ENCODE measurements around the gene TTC6. TPM values are rescaled to one million over a fixed set of nuclear protein-coding genes. Genes with fewer than 3 reads are reported as not detected.
A peak's percentile ranks its signal among the peaks of the same experiment; 100 is the strongest.
"Not testable (repeated sequence)": the region's sequence is repeated elsewhere in the genome, so short reads cannot be mapped to it uniquely, and the experiment has no call there.

Gene TTC6, protein sequence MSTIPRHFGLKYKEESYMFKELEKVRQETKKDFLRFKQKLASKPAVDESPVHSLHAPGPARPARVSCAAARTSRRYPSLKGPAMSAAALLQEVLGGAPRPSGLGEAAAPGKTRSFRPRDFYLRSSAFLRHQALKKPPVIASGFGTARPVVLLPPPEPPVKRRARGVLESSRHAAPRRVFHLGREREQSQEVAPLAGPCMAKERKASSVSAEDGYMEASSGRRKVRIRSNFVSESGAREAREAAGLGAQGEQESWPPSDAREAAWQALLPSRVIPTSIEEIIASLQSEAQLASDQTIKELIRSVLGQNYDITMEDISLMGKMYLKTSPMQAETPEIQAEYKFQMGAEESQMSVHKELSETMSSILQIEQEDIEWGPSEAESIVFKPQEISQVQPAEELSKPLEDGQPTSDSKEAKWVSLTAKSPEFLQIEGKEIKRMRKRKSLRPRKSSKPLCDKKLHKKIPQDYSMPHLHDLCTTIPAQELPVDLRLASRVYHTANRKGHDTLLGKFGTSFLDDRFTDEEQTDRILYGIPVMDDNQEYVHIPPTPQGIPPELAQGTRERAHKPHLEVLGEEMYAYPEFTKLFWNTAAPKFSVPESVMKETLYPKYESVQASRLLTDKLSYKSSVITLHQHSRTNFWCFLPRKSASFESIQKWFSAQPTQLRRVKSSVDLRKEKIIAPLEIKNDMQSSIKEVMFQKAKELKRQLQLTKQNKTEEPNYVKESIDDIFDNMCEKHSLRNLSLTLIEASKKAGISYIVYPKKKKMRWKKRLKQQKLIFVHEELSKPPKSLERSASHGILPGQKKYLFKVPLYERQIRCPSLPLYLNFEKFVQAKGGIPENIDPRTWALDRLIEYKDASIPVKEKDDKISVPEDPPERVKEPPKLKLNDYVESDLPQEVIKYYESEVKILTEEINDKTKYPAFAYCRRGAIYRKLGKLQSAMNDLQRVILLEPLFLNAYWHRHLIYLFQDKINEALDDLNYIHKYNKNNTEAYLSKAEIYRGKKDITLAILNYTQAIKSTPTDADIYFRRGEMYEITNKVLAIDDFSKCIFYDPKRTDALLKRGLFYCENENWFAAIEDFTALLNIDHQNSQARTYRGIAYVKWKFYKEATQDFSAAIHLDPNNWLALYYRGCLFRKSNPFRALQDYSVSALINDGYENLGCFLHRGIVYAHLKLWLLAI (N-terminal part only)
- total RNA-seq (2014; rRNA removed; shearing (Covaris generic); ENCODE audit: low replicate concordance): not detected in 2 replicates

DNA sequence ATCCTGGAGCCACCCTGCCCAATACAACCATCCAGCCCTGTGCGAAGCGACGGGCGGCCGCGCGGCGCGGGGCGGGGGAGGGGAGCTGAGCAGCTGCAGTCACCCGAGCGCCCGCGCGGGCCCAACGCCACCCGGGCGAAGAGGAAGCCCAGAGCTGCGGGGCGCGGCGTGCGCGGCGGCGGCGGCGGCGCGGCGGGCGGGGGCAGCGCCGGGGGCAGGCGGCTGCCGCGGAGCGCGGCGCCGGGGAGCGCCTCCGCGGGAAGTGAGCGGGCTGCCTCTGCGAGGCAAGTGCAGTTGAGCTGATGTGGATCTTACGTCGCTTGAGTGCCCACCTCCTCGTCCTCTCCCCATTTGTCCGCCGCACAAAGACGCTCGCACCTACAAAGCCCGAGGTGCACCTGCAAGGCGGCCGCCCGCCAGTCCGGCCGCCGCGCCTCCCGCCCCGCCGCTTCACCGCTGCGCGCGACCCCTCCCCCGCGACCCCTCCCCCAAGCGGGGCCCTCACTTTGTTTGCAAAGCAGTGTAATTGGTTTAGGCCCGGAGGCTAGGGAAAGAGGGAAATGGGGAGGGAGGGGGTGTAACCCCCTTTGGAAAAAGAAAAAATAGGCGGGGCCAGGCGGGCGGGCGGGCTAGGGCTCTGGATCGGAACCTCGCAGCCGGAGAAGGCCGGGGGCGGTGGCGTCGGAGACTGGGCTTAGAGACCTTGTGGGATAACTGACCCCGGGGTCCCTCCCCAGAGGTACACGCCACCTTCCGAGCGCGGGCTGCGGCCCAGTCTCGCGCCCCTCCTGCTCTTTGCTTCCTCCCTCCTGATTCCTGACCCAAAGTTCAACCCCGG, at the start of gene TTC6, which contains the start of gene FOXA1:
Gene TTC6, plus strand, starts transcription at position 659 of the 838 bp plus-strand sequence. CDS start 26,436 bp downstream, outside the sequence.
Gene FOXA1, minus strand, starts transcription at position 279 of the 838 bp plus-strand sequence. Its CDS starts 277 bp downstream, at position 2.
- no peaks in the 10 kb centered on the region for H3K27me3 ChIP-seq (ENCODE audit: low read length)
- no peak within 1 kb of the TSS for H2AFZ ChIP-seq (ENCODE audit: low read length)
- no peaks in the 10 kb centered on the region for H3K9me2 ChIP-seq (replicated peaks; ENCODE audit: insufficient read depth, low read length)
- no peak for DNase-seq
- no peaks in the 10 kb centered on the region for H3K79me2 ChIP-seq (ENCODE audit: low read length)
- no peak within 1 kb of the TSS for H3K9ac ChIP-seq (ENCODE audit: low read length)
- H3K4me2 ChIP-seq (ENCODE audit: low read depth, low read length, poor library complexity, severe bottlenecking): no peak within 1 kb of the TSS
- no peak within 1 kb of the TSS for H3K27ac ChIP-seq (ENCODE audit: low read length)
- no peaks in the 10 kb centered on the region for H3K36me3 ChIP-seq (ENCODE audit: insufficient read depth, low read length)
- no peaks in the 10 kb centered on the region for H3K4me1 ChIP-seq (ENCODE audit: low read length)
- H3K9me3 ChIP-seq (ENCODE audit: low read length): no peaks in the 10 kb centered on the region
- H3K4me3 ChIP-seq (ENCODE audit: low read length): no peak within 1 kb of the TSS
- H4K20me1 ChIP-seq (ENCODE audit: insufficient read depth, low read depth, low read length): no peaks in the 10 kb centered on the region

DNA sequence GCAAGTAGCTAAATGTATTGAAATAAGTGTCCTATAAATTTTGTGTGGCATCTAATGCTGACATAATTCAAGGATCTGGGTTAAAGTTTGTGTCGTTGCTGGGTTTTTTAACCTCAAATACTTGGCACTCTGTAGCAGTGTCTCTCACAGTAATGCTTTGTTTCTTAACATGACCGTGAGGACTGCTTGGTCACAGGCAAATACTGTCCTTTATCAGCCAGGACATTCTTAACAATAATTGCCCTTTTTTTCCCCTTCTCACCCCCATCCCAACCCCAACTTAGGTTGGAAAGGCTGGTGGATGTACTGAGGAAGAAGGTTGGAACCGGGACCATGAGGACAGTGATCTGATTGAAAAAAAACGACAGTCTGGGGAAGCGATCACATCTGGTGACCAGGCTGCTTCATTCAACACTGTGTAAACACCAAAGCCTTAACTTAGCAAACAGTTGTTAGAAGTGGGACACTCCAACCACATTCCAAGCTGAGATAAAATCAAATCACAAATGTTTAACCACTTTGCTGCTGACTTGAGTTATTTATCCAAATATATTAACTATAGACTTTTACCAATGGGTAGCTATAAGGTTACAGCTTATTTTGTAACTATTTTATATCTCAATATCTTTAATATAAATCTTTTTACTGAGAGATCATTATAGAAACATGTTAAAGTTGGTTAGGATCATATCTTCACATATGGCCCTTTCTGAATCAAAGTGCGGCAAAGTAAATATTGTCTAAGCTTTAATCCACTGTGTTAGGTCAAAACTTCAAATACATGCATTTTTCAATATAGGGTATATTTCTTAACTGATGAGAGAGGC, 48.6 kb upstream of the TTC6 start:
- H3K4me1 ChIP-seq (ENCODE audit: low read length): peaks cover 5% of the 10 kb centered on the region
- H2AFZ ChIP-seq (ENCODE audit: low read length): peak overlapping the region; percentile 54; the same call in 1 of the 2 replicates
- H4K20me1 ChIP-seq (ENCODE audit: insufficient read depth, low read depth, low read length): no peaks in the 10 kb centered on the region
- H3K4me3 ChIP-seq (ENCODE audit: low read length): no peak overlapping the region
- 0 out of 2 replicates have a peak, but pooled peaks cover under 1% of the 10 kb centered on the region for H3K27me3 ChIP-seq (ENCODE audit: low read length)
- no peak overlapping the region for H3K9ac ChIP-seq (ENCODE audit: low read length)
- no peaks in the 10 kb centered on the region for H3K79me2 ChIP-seq (ENCODE audit: low read length)
- H3K9me2 ChIP-seq (replicated peaks; ENCODE audit: insufficient read depth, low read length): no peaks in the 10 kb centered on the region
- H3K4me2 ChIP-seq (ENCODE audit: low read depth, low read length, poor library complexity, severe bottlenecking): no peak overlapping the region
- no peaks in the 10 kb centered on the region for H3K9me3 ChIP-seq (ENCODE audit: low read length)
- DNase-seq: no peak
- no peak overlapping the region for H3K27ac ChIP-seq (ENCODE audit: low read length)
- H3K36me3 ChIP-seq (ENCODE audit: insufficient read depth, low read length): no peaks in the 10 kb centered on the region

DNA sequence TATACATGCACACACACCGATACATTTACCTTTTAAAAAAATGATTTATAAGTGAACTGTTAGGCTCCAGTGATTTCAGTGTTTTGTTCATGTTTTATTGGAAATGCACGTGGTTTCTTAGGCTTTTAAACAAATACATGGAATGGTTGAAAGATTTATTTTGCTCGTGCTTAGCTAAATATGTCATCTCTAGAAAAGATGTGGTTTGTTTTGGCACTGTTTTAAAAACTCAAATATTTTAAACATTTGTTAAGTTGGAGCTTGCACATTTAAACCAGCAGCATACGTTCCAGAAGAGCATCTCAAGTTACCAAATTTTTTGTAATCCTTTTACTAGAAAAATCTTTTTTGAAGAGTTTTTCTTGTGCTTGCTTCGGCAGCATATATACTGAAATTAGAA, 44.9 kb upstream of the TTC6 start:
- no peaks in the 10 kb centered on the region for H4K20me1 ChIP-seq (ENCODE audit: insufficient read depth, low read depth, low read length)
- H3K9ac ChIP-seq (ENCODE audit: low read length): no peak overlapping the region
- 0 out of 2 replicates have a peak, but pooled peaks cover 2% of the 10 kb centered on the region for H3K27me3 ChIP-seq (ENCODE audit: low read length)
- no peaks in the 10 kb centered on the region for H3K9me3 ChIP-seq (ENCODE audit: low read length)
- DNase-seq: no peak
- no peak overlapping the region for H3K27ac ChIP-seq (ENCODE audit: low read length)
- no peak overlapping the region for H2AFZ ChIP-seq (ENCODE audit: low read length)
- H3K4me3 ChIP-seq (ENCODE audit: low read length): no peak overlapping the region
- no peaks in the 10 kb centered on the region for H3K9me2 ChIP-seq (replicated peaks; ENCODE audit: insufficient read depth, low read length)
- no peaks in the 10 kb centered on the region for H3K79me2 ChIP-seq (ENCODE audit: low read length)
- peaks cover 5% of the 10 kb centered on the region for H3K4me1 ChIP-seq (ENCODE audit: low read length)
- no peaks in the 10 kb centered on the region for H3K36me3 ChIP-seq (ENCODE audit: insufficient read depth, low read length)
- H3K4me2 ChIP-seq (ENCODE audit: low read depth, low read length, poor library complexity, severe bottlenecking): no peak overlapping the region

DNA sequence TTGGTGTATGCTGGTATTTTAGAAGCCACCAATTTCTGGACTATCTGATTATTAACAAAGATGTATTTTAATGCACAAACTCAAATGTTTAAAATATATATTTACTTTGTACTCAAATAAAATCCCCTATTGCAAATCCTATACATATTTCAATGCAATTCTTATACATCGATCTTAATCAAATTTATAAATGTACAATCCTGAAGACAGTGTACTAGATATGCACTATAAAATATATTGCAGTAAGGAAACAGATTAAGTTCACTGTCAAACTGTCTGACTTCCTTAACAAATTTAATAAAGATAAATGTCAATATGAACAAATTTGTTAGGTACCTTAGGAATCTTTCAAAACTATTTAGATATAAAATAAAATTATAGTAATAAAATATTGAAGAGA, 44.3 kb upstream of the TTC6 start:
- no peaks in the 10 kb centered on the region for H3K79me2 ChIP-seq (ENCODE audit: low read length)
- no peaks in the 10 kb centered on the region for H3K9me2 ChIP-seq (replicated peaks; ENCODE audit: insufficient read depth, low read length)
- H3K9ac ChIP-seq (ENCODE audit: low read length): no peak overlapping the region
- H3K27me3 ChIP-seq (ENCODE audit: low read length): 0 out of 2 replicates have a peak, but pooled peaks cover 2% of the 10 kb centered on the region
- no peaks in the 10 kb centered on the region for H4K20me1 ChIP-seq (ENCODE audit: insufficient read depth, low read depth, low read length)
- no peak overlapping the region for H3K27ac ChIP-seq (ENCODE audit: low read length)
- H3K36me3 ChIP-seq (ENCODE audit: insufficient read depth, low read length): no peaks in the 10 kb centered on the region
- no peak overlapping the region for H3K4me2 ChIP-seq (ENCODE audit: low read depth, low read length, poor library complexity, severe bottlenecking)
- no peak for DNase-seq
- no peak overlapping the region for H3K4me3 ChIP-seq (ENCODE audit: low read length)
- no peaks in the 10 kb centered on the region for H3K9me3 ChIP-seq (ENCODE audit: low read length)
- H2AFZ ChIP-seq (ENCODE audit: low read length): no peak overlapping the region
- H3K4me1 ChIP-seq (ENCODE audit: low read length): peaks cover 5% of the 10 kb centered on the region

DNA sequence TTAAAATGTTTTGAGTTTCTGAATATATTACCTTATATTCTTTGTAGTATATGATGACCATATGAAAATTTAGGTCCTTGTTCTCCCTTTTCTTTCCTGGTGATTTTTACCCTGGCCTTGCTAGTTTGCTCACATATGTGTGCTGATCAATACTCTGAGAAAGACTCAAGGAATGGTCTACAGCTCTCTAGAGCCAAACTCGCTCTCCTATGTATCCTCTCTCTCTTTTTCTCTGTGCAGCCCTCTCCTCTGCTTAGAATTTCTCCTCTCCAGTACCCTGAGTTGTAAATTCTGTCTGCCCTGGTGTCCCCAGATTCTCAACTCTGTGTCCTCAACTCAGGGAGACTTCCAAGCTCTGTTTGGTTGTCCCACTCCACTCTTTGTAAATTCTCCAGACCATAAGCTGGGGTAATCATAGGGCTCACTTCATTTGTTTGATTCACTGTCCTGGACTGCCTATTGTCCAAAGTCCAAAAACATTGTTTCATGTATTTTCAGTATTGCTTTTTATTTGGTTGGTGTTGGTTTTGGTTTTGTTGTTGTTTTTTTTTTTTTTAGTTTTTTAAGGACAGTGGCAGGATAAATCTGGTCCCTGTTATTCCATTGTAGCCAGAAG, 41.4 kb upstream of the TTC6 start:
- Histone ChIP-seq H3K36me3 (ENCODE audit: insufficient read depth, low read length) (no peaks in the 10 kb centered on the region), H2AFZ (ENCODE audit: low read length) (no peak overlapping the region), H3K4me1 (ENCODE audit: low read length) (no peaks in the 10 kb centered on the region), H3K79me2 (ENCODE audit: low read length) (no peaks in the 10 kb centered on the region), H3K4me2 (ENCODE audit: low read depth, low read length, poor library complexity, severe bottlenecking) (no peak overlapping the region), H3K27ac (ENCODE audit: low read length) (no peak overlapping the region), H3K9ac (ENCODE audit: low read length) (no peak overlapping the region), H3K9me2 (replicated peaks; ENCODE audit: insufficient read depth, low read length) (no peaks in the 10 kb centered on the region), H3K9me3 (ENCODE audit: low read length) (no peaks in the 10 kb centered on the region), H4K20me1 (ENCODE audit: insufficient read depth, low read depth, low read length) (no peaks in the 10 kb centered on the region), H3K4me3 (ENCODE audit: low read length) (no peak overlapping the region), H3K27me3 (ENCODE audit: low read length) (peaks cover 9% of the 10 kb centered on the region; the same call in 1 of the 2 replicates)
- no peak for DNase-seq

DNA sequence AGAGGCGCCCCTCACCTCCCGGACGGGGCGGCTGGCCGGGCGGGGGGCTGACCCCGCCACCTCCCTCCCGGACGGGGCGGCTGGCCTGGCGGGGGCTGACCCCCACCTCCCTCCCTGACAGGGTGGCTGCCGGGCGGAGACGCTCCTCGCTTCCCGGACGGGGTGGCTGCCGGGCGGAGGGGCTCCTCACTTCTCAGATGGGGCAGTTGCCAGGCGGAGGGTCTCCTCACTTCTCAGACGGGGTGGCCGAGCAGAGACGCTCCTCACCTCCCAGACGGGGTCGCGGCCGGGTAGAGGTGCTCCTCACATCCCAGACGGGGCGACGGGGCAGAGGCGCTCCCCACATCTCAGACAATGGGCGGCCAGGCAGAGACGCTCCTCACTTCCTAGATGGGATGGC, 39.8 kb upstream of the TTC6 start:
- H3K79me2 ChIP-seq (ENCODE audit: low read length); H3K27me3 ChIP-seq (ENCODE audit: low read length); H3K27ac ChIP-seq (ENCODE audit: low read length); H3K9me2 ChIP-seq (replicated peaks; ENCODE audit: insufficient read depth, low read length); H3K9ac ChIP-seq (ENCODE audit: low read length); H2AFZ ChIP-seq (ENCODE audit: low read length); H3K9me3 ChIP-seq (ENCODE audit: low read length); H3K4me3 ChIP-seq (ENCODE audit: low read length); DNase-seq; H3K4me2 ChIP-seq (ENCODE audit: low read depth, low read length, poor library complexity, severe bottlenecking); H4K20me1 ChIP-seq (ENCODE audit: insufficient read depth, low read depth, low read length); H3K36me3 ChIP-seq (ENCODE audit: insufficient read depth, low read length); H3K4me1 ChIP-seq (ENCODE audit: low read length): not testable (repeated sequence)
